ENCODE measurements around the gene GPHB5.
"Not testable (repeated sequence)": the region's sequence is repeated elsewhere in the genome, so short reads cannot be mapped to it uniquely, and the experiment has no call there.

GPHB5 gene

GRCh38 chr14:63318835-63319234, at the start of gene GPHB5:
TSS of gene GPHB5 (minus strand) at chr14:63318935. CDS start at chr14:63317849, 1,086 bp downstream.
- no peak for DNase-seq

GRCh38 chr14:63367742-63368364, 49.1 kb upstream of the GPHB5 start:
- DNase-seq: no peak

GRCh38 chr14:63362389-63362819, 43.7 kb upstream of the GPHB5 start:
- DNase-seq: no peak

GRCh38 chr14:63361790-63362189, 43.1 kb upstream of the GPHB5 start:
- no peak for DNase-seq

GRCh38 chr14:63357841-63358240, 39.1 kb upstream of the GPHB5 start:
- DNase-seq: no peak

GRCh38 chr14:63345826-63346225, 27.1 kb upstream of the GPHB5 start:
- DNase-seq: no peak

GRCh38 chr14:63344336-63344735, 25.6 kb upstream of the GPHB5 start:
- DNase-seq: no peak

- no peak for DNase-seq
Measured at GRCh38 chr14:63343878-63344277, 25.1 kb upstream of the GPHB5 start.

GRCh38 chr14:63342371-63342770, 23.6 kb upstream of the GPHB5 start:
- no peak for DNase-seq

- DNase-seq: no peak
Measured at GRCh38 chr14:63328787-63329737, 10.3 kb upstream of the GPHB5 start.

- no peak for DNase-seq
Measured at GRCh38 chr14:63326840-63327239, 8.1 kb upstream of the GPHB5 start.

- no peak for DNase-seq
Measured at GRCh38 chr14:63322897-63323573, 4.3 kb upstream of the GPHB5 start.

- DNase-seq: no peak
Measured at GRCh38 chr14:63322472-63322871, 3.7 kb upstream of the GPHB5 start.

- no peak for DNase-seq
Measured at GRCh38 chr14:63308723-63309317, 9.9 kb downstream of the GPHB5 start.

- DNase-seq: not testable (repeated sequence)
Measured at GRCh38 chr14:63304429-63304828, 14.3 kb downstream of the GPHB5 start.

GRCh38 chr14:63301891-63302534, 16.7 kb downstream of the GPHB5 start:
- no peak for DNase-seq

GRCh38 chr14:63300854-63301253, 17.9 kb downstream of the GPHB5 start:
- DNase-seq: no peak

GRCh38 chr14:63299351-63300110, 19.2 kb downstream of the GPHB5 start:
- DNase-seq: no peak

GRCh38 chr14:63297372-63298063, 21.2 kb downstream of the GPHB5 start:
- no peak for DNase-seq

- DNase-seq: no peak
Measured at GRCh38 chr14:63296060-63296563, 22.6 kb downstream of the GPHB5 start.

All from C1 segment of cervical spinal cord (tissue), 14 donors.